Measurements from ENCODE around the gene MYH10.

The MYH10 gene

GRCh38 chr17:8650119-8650499 lies 19.6 kb upstream of the MYH10 start:
- no peak overlapping the region for H3K4me3 ChIP-seq (ENCODE audit: low read depth, low read length)
- TF ChIP-seq, protein P1, sequence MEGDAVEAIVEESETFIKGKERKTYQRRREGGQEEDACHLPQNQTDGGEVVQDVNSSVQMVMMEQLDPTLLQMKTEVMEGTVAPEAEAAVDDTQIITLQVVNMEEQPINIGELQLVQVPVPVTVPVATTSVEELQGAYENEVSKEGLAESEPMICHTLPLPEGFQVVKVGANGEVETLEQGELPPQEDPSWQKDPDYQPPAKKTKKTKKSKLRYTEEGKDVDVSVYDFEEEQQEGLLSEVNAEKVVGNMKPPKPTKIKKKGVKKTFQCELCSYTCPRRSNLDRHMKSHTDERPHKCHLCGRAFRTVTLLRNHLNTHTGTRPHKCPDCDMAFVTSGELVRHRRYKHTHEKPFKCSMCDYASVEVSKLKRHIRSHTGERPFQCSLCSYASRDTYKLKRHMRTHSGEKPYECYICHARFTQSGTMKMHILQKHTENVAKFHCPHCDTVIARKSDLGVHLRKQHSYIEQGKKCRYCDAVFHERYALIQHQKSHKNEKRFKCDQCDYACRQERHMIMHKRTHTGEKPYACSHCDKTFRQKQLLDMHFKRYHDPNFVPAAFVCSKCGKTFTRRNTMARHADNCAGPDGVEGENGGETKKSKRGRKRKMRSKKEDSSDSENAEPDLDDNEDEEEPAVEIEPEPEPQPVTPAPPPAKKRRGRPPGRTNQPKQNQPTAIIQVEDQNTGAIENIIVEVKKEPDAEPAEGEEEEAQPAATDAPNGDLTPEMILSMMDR (IDR thresholded peaks at IDR 0.05; ENCODE audit: low read depth, low read length) = no peak
- DNase-seq (ENCODE audit: low read depth, low spot score) = no peak
- in situ Hi-C loops (cut with HindIII; ENCODE audit: low sequenced_read_pairs) = no loop called here

GRCh38 chr17:8649157-8650118 lies 18.9 kb upstream of the MYH10 start:
- TF ChIP-seq, protein P1 (IDR thresholded peaks at IDR 0.05; ENCODE audit: low read depth, low read length) = no peak
- peak; percentile 61 for DNase-seq (ENCODE audit: low read depth, low spot score)
- in situ Hi-C loops (cut with HindIII; ENCODE audit: low sequenced_read_pairs) = no loop called here
- no peak overlapping the region for H3K4me3 ChIP-seq (ENCODE audit: low read depth, low read length)

GRCh38 chr17:8647956-8648355 lies 17.4 kb upstream of the MYH10 start:
- TF ChIP-seq, protein P1 (IDR thresholded peaks at IDR 0.05; ENCODE audit: low read depth, low read length) = no peak
- H3K4me3 ChIP-seq (ENCODE audit: low read depth, low read length) = no peak overlapping the region
- in situ Hi-C loops (cut with HindIII; ENCODE audit: low sequenced_read_pairs) = no loop called here
- DNase-seq (ENCODE audit: low read depth, low spot score) = no peak

GRCh38 chr17:8647202-8647601 lies 16.7 kb upstream of the MYH10 start:
- H3K4me3 ChIP-seq (ENCODE audit: low read depth, low read length) = no peak overlapping the region
- in situ Hi-C loops (cut with HindIII; ENCODE audit: low sequenced_read_pairs) = no loop called here
- TF ChIP-seq, protein P1 (IDR thresholded peaks at IDR 0.05; ENCODE audit: low read depth, low read length) = no peak
- no peak for DNase-seq (ENCODE audit: low read depth, low spot score)

DNA sequence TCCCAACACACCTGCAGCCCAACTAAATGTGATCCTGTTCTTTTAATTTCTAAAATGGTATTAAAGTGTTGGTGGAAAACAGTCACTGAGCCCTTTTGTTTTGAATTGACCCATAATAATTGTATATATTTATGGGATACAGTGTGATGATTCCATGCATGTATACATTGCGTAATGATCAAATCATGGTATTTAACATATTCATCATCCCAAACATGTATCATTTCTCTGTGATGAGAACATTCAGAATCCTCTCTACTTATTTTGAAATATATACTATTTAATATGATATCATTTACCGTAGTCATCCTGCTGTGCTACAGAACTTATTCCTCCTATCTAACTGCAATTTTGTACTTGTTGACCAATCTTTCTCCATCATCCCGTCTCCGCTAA lies 14.0 kb upstream of the MYH10 start:
- no peak overlapping the region for H3K4me3 ChIP-seq (ENCODE audit: low read depth, low read length)
- TF ChIP-seq, protein P1 (IDR thresholded peaks at IDR 0.05; ENCODE audit: low read depth, low read length) = no peak
- DNase-seq (ENCODE audit: low read depth, low spot score) = no peak
- in situ Hi-C loops (cut with HindIII; ENCODE audit: low sequenced_read_pairs) = no loop called here

- no peak overlapping the region for H3K4me3 ChIP-seq (ENCODE audit: low read depth, low read length)
- no peak for DNase-seq (ENCODE audit: low read depth, low spot score)
- TF ChIP-seq, protein P1 (IDR thresholded peaks at IDR 0.05; ENCODE audit: low read depth, low read length) = no peak
- in situ Hi-C loops (cut with HindIII; ENCODE audit: low sequenced_read_pairs) = no loop called here
These were observed 13.5 kb upstream of the MYH10 start for GRCh38 chr17:8643855-8644506.

Measured in astrocyte of the spinal cord (primary cell).